ENCODE measurements around the gene AZIN2.

- TF ChIP-seq CTCF (IDR thresholded peaks at IDR 0.05) (no peak), POLR2A (IDR thresholded peaks at IDR 0.05) (no peak), POLR2AphosphoS5 (IDR thresholded peaks at IDR 0.05) (no peak)
Measured at GRCh38 chr1:33039840-33040239, 41.1 kb upstream of the AZIN2 start.
